Measurements from ENCODE around the gene DAAM2.

- TF ChIP-seq CTCF (optimal IDR thresholded peaks at IDR 0.05 in 1 of 3, IDR thresholded peaks at IDR 0.05 in 1 of 3, conservative IDR thresholded peaks at IDR 0.05 in 1 of 3; ENCODE audit: extremely low read depth in 1 of 3, insufficient read depth in 2 of 3, low read length in 3 of 3) (no peak), EZH2 (IDR thresholded peaks at IDR 0.05; ENCODE audit: low read length) (no peak)
These were observed 42.1 kb downstream of the DAAM2 start for GRCh38 chr6:39834278-39834677.
